Endothelial cell of umbilical vein (primary cell): ENCODE data around the gene MAPKAPK2. TPM values are rescaled to one million over a fixed set of nuclear protein-coding genes. Genes with fewer than 3 reads are reported as not detected.

Experiments
- BruUV-seq: library from RNA; stranded (reverse); fragments of 400-500 nt; replicated peaks from 2 replicates; lab custom pipeline; 2021; lab: Mats Ljungman, UMichigan
- CTCF ChIA-PET: fragments of 300-600, 350-600 bp; sonication (Branson Sonifier 250); formaldehyde crosslinking; loops from one replicate; lab custom pipeline; 2021; ENCODE audit warnings: antibody characterized with exemption, inconsistent platforms; lab: Charles Lee
- POLR2A ChIA-PET: fragments of 300-600, 350-600 bp; sonication (Branson Sonifier 250); formaldehyde crosslinking; loops from one replicate; lab custom pipeline; 2021; ENCODE audit warnings: antibody characterized with exemption, inconsistent platforms; lab: Charles Lee
- DNase-seq: peaks from one replicate; pipeline ENCODE4 v3.0.0-alpha.2; 2011; ENCODE audit warnings: low read depth, low spot score
- FAIRE-seq: peaks from 2 replicates; lab custom pipeline; 2011; peaks lifted over from hg19 to GRCh38; lab: Jason Lieb, UNC
- H2AFZ ChIP-seq: 2 replicates; pipeline ENCODE4 v1.6.0; 2012; ENCODE audit warnings: low read depth, low read length, control low read depth, inconsistent platforms
- H3K27ac ChIP-seq: 2 replicates; pipeline ENCODE4 v1.5.1; 2011; ENCODE audit warnings: low read depth, mild to moderate bottlenecking, control low read depth, low read length, moderate library complexity; ENCODE audit not compliant: insufficient read depth
- H3K27me3 ChIP-seq, 2 experiments: 2 replicates each; pipeline versions ENCODE4 v1.6.0 to v1.6.1; 2011; ENCODE audit warnings: low read length in 2 of 2, mixed read lengths in 1 of 2; ENCODE audit not compliant: control insufficient read depth in 2 of 2, insufficient read depth in 2 of 2
- H3K36me3 ChIP-seq, 2 experiments: 2 replicates in 1 of 2; 3 replicates in 1 of 2; pipeline ENCODE4 v1.5.1; 2011; ENCODE audit warnings: low read length in 2 of 2, mild to moderate bottlenecking in 1 of 2, moderate library complexity in 1 of 2; ENCODE audit not compliant: control insufficient read depth in 2 of 2, insufficient read depth in 2 of 2; ENCODE audit errors: extremely low read depth in 1 of 2
- H3K4me1 ChIP-seq: 3 replicates; pipeline ENCODE4 v1.5.1; 2011; ENCODE audit warnings: mild to moderate bottlenecking, low read length; ENCODE audit not compliant: control insufficient read depth, insufficient read depth; ENCODE audit errors: extremely low read depth
- H3K4me2 ChIP-seq: 2 replicates; pipeline ENCODE4 v1.6.1; 2011; ENCODE audit warnings: low read length, control low read depth, mixed read lengths; ENCODE audit not compliant: insufficient read depth
- H3K4me3 ChIP-seq, 3 experiments: fragments of 200-600 bp in 1 of 3; sonication (generic), shearing (Covaris generic) in 1 of 3; replicated peaks in 1 of 3; 2 replicates each; pipeline ENCODE4 v1.5.1; 2011 to 2016; ENCODE audit warnings: control low read depth in 3 of 3, low read length in 3 of 3, mild to moderate bottlenecking in 2 of 3, inconsistent platforms in 1 of 3, low read depth in 1 of 3, moderate library complexity in 1 of 3; ENCODE audit not compliant: insufficient read depth in 1 of 3
- H3K79me2 ChIP-seq: 2 replicates; pipeline ENCODE4 v1.6.0; 2012; ENCODE audit warnings: low read length, inconsistent platforms; ENCODE audit not compliant: control insufficient read depth, insufficient read depth
- H3K9ac ChIP-seq: replicated peaks from 2 replicates; pipeline ENCODE3; 2011; ENCODE audit warnings: low read length, control low read depth; ENCODE audit not compliant: insufficient read depth; ENCODE audit errors: extremely low read depth
- H3K9me1 ChIP-seq: replicated peaks from 3 replicates; pipeline ENCODE4 v1.6.0; 2011; ENCODE audit warnings: mild to moderate bottlenecking, low read length; ENCODE audit not compliant: control insufficient read depth, insufficient read depth; ENCODE audit errors: extremely low read depth
- H3K9me3 ChIP-seq: replicated peaks from 2 replicates; pipeline ENCODE4 v1.5.1; 2012; ENCODE audit warnings: low read length, inconsistent platforms; ENCODE audit not compliant: control insufficient read depth, insufficient read depth
- H4K20me1 ChIP-seq: replicated peaks from 2 replicates; pipeline ENCODE3; 2011; ENCODE audit warnings: mild to moderate bottlenecking, low read length; ENCODE audit not compliant: control insufficient read depth, insufficient read depth; ENCODE audit errors: extremely low read depth
- CTCF ChIP-seq, 2 donors: IDR thresholded peaks; 1 replicate in 1 of 2; 2 replicates in 1 of 2; pipeline ENCODE4 v1.5.1; 2011; ENCODE audit warnings: low read length in 2 of 2, mild to moderate bottlenecking in 2 of 2, moderate library complexity in 2 of 2, control low read depth in 1 of 2, inconsistent platforms in 1 of 2, low read depth in 1 of 2; ENCODE audit not compliant: insufficient read depth in 1 of 2; ENCODE audit errors: extremely low read depth in 1 of 2
- EZH2 ChIP-seq: IDR thresholded peaks from 2 replicates; pipeline ENCODE4 v1.6.1; 2012; ENCODE audit warnings: borderline replicate concordance, low read depth, mild to moderate bottlenecking, moderate library complexity, low read length, inconsistent platforms; ENCODE audit not compliant: severe bottlenecking
- FOS ChIP-seq: IDR thresholded peaks from 2 replicates; pipeline ENCODE4 v1.6.1; 2011; ENCODE audit warnings: mild to moderate bottlenecking, low read length, moderate library complexity, borderline replicate concordance; ENCODE audit not compliant: insufficient read depth
- GATA2 ChIP-seq: IDR thresholded peaks from 2 replicates; pipeline ENCODE4 v1.7.0; 2011; ENCODE audit warnings: low read depth, mild to moderate bottlenecking, moderate library complexity, mixed read lengths, low read length; ENCODE audit not compliant: insufficient read length, insufficient read depth
- JUN ChIP-seq: IDR thresholded peaks from 2 replicates; pipeline ENCODE4 v1.6.1; 2011; ENCODE audit warnings: borderline replicate concordance, low read depth; ENCODE audit not compliant: insufficient read length, insufficient read depth
- MAX ChIP-seq: IDR thresholded peaks from 2 replicates; pipeline ENCODE4 v1.6.1; 2011; ENCODE audit not compliant: insufficient read depth, insufficient read length
- MYC ChIP-seq: IDR thresholded peaks from one replicate; pipeline ENCODE4 v1.6.1; 2011; ENCODE audit warnings: mild to moderate bottlenecking, low read depth, low read length
- POLR2A ChIP-seq: IDR thresholded peaks from 2 replicates; pipeline ENCODE4 v1.6.1; 2012; ENCODE audit warnings: low read depth, mild to moderate bottlenecking, control low read depth, low read length
- POLR2AphosphoS5 ChIP-seq: IDR thresholded peaks from 2 replicates; pipeline ENCODE4 v1.6.1; 2012; ENCODE audit warnings: low read depth, mild to moderate bottlenecking, control low read depth, low read length, moderate library complexity; ENCODE audit not compliant: insufficient read depth
- dilution Hi-C: fragments of 300-500 bp; cut with MboI; formaldehyde crosslinking; loops from one replicate; pipeline ENCODE4 v1.15.0; 2019; ENCODE audit warnings: low sequenced_read_pairs; ENCODE audit not compliant: extremely low pct_ligation_motif_present
- intact Hi-C: fragments of 100-400 bp; cut with micrococcal nuclease; formaldehyde crosslinking; loops from one replicate; pipeline ENCODE4 v1.10.0; 2022
- polyA plus RNA-seq, 4 experiments: library from polyadenylated mRNA; depleted of rRNA in 3 of 4; stranded (reverse) in 3 of 4; unstranded in 1 of 4; fragments of >200 nt; gene quantifications; 2 replicates each; pipeline versions ENCODE4 v1.2.1 to v1.2.3, GENCODE V29; 2011 to 2012; ENCODE audit warnings: missing spikeins in 1 of 4
- total RNA-seq: library from RNA; stranded (reverse); gene quantifications from 2 replicates; pipeline ENCODE4 v1.2.3, GENCODE V29; 2021

MAPKAPK2 gene
- total and polyA plus RNA-seq, 2 donors (not counting 3 experiments of a cell fraction or from before 2014, with no cell fraction given), result 52.9 to 69.1 TPM

- Histone ChIP-seq H2AFZ (no peak overlapping the region), H3K4me3 (no peak overlapping the region), H4K20me1 (no peaks in the 10 kb centered on the region), H3K36me3 (peaks cover 0 to 2% of the 10 kb centered on the region in 2 experiments), H3K27ac (no peak overlapping the region), H3K9me1 (no peaks in the 10 kb centered on the region), H3K79me2 (no peaks in the 10 kb centered on the region), H3K27me3 (peaks cover 11 to 19% of the 10 kb centered on the region in 2 experiments), H3K4me1 (no peaks in the 10 kb centered on the region), H3K9ac (no peak overlapping the region), H3K9me3 (no peaks in the 10 kb centered on the region), H3K4me2 (no peak overlapping the region)
- dilution Hi-C loops, result no loop called here
- ChIA-PET POLR2A (no interaction called here), CTCF (interaction anchor here (0.5 to 4.0 kb wide), 2 partner anchors 10 to 1289 kb away, joined by 3 to 34 read pairs; no protein-coding TSS in a partner anchor)
- DNase-seq, result no peak
- TF ChIP-seq MYC (no peak), POLR2AphosphoS5 (no peak), EZH2 (no peak), GATA2 (no peak), CTCF (IDR thresholded peaks at IDR 0.05; ENCODE audit: extremely low read depth in 1 of 2, insufficient read depth in 1 of 2, low read depth in 1 of 2, low read length in 2 of 2) (no peak), JUN (no peak), POLR2A (no peak), FOS (no peak), MAX (no peak)
- peak; percentile 21 for FAIRE-seq
- intact Hi-C loops, result no loop called here
- no TSS peak for BruUV-seq
These were observed 30.8 kb upstream of the MAPKAPK2 start for GRCh38 chr1:206653715-206654459.
